Measurements from ENCODE around the gene PVALB.

GRCh38 chr22:36864454-36865215, 47.8 kb upstream of the PVALB start:
- no peak for TF ChIP-seq CTCF (IDR thresholded peaks at IDR 0.05)
- no peak for TF ChIP-seq POLR2A (IDR thresholded peaks at IDR 0.05)
- no peak for TF ChIP-seq POLR2AphosphoS5 (IDR thresholded peaks at IDR 0.05)
